SIG-M5 treated with dmso at 0.1 percent for 504 hours (cell line): ENCODE measurements around the gene SLIT3.

Source experiments
- DNase-seq: peaks from one replicate; lab custom pipeline; 2025; ENCODE audit not compliant: unreplicated experiment; lab: John Stamatoyannopoulos, UW

The SLIT3 gene

GRCh38 chr5:169049712-169050111, 251.2 kb downstream of the SLIT3 start:
- no peak for DNase-seq

DNA sequence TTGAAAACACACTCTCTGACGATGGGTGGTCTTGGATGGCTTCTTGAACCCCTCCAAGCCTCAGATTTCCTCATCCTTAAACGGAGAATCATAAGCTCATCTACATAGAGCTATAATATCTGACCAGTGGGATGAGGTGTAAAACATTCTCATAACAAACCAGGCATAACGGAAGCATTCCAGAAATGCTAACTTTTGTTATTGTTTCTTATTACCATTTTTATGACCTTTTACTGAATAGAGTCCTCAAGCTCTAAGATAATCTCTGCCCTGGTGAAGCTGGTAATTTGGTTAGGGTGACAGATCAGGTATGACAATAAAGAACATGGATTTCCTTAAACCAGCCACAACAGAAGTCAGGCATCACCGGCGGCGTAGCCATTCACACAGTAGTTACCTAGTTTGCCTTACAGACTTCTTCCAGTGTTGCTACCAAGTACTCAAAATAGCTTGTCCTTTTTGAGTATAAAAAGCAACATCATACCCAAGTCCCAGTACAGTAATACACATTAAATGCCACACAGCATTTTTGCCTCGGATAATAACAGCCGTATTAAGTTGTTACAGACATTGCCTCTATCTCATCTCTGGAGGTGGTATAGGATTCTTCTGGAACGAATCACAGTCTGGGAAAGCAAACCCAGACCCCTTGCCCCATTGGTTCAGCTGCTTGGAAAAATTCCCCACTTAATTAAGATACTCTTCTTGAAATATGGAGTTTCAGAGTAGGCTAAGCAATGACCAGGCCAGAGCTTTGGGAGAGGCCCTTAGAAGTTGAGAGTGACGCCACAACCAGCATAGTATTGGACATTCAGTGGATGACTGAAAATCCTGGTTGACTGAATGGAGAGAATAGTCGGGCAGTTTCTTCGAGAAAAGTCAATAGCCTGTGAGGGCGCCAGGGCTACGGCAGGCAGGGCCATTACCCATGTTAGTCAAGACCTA, 252.5 kb downstream of the SLIT3 start:
- DNase-seq = no peak

DNA sequence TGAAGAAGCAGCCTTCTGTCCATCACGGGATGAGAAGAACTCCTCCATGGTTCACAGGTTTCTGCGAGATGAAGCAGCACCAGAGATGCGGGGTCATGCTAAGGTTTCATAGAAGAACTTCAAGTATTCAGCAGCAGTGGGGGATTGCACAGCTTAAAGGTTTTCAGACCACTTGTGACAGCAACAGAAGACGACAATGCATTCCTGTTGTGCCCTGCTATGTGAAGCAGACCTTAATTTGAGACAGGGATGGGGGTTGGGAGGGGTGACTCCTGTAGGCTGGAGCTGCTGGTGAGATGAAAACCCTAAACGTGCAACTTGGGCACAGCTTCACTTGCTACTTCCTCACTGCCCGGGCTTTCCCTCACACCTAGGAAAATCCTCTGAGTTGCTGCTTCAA, 256.0 kb downstream of the SLIT3 start:
- DNase-seq = no peak

- no peak for DNase-seq
Measured at GRCh38 chr5:169041180-169041579, 259.8 kb downstream of the SLIT3 start.

- no peak for DNase-seq
Measured at GRCh38 chr5:169039592-169039991, 261.3 kb downstream of the SLIT3 start.

- DNase-seq = no peak
Measured at GRCh38 chr5:169037466-169037865, 263.5 kb downstream of the SLIT3 start.

DNA sequence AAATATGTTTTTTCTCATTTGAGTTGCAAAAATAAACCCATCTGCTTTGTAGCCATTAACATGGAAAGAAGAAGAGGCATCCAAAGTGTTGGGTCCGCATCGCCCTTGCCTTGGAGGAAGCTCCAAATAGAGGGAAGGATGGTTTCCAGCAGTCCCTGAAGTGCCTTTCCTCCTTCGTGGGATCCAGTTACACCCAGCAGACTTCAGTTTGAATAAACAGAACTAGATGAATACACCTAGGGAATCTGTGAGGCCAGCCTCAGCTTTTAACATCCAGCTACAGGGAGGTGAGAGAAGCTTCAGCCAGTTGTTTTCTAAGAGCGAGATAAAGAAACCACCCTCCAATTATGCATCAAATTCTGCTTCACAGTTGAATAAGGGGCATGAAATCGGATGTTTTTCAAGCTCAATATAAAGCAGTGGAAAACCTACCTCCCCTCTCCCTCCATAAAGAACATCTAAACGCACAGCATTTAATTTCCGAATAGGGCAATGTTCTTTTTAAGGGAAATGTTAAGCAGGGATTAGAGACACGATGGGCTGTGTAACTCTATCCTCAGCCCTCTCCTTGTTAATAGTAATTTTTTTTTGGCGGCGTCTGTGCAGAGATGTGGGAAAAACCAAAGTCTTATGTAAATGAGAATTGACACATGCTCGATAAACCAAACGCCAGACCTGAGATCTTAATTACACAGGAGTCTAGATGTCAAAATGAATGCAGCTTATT, 264.7 kb downstream of the SLIT3 start:
- no peak for DNase-seq

GRCh38 chr5:169029661-169030274, 271.2 kb downstream of the SLIT3 start:
- DNase-seq = no peak

- no peak for DNase-seq
Measured at GRCh38 chr5:169029037-169029436, 271.9 kb downstream of the SLIT3 start.

DNA sequence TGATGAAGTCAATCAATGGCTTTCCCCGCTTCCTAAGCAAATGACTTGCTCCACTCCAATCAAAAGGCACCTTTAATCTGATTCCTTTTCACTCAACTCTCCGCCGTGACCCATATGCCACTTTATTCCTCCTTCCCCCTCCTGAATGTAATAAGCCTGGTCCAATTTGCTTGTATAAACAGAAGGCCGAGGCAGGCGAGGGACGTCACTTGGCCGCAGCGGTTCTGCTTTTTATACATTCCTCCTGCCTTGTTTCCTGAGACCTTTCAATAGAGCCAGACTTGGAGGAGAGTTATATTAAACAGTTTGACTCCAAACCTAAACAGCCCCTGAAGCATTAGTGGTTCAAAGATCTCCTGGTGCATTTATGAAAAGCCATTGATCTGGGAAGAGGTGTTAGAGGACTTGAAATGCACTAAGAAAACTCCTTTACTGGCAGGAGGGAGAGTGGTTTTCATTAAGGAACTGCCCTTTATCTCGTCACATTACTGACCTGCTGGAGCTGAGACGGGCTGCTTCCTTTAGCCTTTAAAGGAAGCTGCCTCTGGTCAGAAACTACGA, 273.4 kb downstream of the SLIT3 start:
- no peak for DNase-seq

GRCh38 chr5:169025491-169025890, 275.4 kb downstream of the SLIT3 start:
- DNase-seq = no peak

DNA sequence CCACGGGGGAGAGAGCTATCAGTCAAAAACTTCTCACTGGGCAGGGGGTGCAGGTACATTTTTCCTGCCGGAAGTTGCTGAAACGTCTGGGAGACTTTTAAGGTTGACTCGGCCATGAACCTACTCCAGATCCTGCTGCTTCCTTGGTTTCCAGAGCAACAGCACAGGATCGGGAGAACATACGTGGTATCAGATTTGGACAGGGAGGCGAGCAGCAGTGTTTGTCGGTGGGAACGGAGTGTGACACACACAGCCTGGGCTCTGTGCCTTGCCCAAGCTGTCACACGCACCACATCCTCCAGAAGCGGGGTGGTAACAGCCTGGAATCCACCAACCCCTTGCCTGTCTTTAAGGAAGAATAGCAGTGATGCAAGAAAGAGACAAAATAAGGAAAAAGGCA, 276.5 kb downstream of the SLIT3 start:
- no peak for DNase-seq

DNA sequence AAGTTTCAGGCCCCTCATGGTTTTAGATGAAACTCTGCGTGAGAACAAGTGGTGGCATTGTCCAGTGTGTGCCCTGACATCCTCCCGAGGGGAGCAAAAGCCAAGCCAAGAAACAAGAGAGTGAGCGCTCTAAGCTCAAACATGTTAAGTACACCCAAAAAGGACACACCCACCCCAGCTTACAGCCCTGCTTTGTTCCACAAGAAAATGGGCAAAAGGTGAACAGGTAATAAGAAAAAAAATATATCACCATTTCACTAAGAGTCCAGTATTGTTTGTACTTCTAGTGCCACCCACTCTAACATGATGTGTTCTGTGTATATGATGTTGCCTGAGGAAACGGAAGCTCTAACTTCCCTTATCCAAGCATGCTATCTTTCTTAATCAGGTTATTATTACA, 278.2 kb downstream of the SLIT3 start:
- no peak for DNase-seq

DNA sequence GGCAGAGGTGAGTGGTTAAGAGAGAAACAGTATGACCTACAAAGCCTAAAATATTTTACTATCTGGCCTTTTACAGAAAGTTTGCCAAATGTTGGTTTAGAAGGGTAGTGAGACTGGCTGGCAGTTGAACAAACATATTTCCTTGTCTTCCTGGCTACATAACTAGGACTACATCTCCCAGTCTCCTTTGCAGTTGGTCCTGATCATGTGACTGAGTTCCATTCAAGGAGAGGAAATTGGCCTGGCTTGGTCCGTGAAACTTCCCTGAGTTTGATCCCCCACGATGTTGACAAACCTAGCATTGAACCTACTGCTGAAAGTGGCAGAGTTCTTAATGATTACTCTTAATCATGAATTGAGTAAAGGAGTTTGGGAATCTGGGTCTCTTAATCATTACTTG, 280.8 kb downstream of the SLIT3 start:
- peak; percentile 2 for DNase-seq

GRCh38 chr5:169018925-169019324, 282.0 kb downstream of the SLIT3 start:
- DNase-seq = no peak

DNA sequence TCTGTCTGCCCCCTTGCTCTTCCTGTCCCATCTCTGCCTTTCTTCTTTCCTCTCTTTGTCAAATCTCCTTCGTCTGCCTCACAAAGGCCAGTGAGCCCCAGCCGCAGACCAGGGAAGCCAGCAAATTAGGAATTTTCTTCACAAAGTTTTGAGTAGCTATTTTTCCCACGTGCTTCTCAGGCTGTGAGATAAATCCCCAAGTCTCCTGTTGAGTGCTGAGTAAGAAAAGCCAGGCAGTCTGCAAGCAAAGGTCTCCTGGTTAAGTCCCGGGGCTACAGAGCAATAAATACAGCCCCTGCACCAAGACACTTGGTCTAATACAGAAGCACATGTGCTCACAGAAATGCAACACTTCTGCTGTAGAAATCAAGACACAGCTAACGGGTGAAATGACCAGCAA, 284.9 kb downstream of the SLIT3 start:
- no peak for DNase-seq

GRCh38 chr5:169013846-169014245, 287.1 kb downstream of the SLIT3 start:
- peak; percentile 11 for DNase-seq

DNA sequence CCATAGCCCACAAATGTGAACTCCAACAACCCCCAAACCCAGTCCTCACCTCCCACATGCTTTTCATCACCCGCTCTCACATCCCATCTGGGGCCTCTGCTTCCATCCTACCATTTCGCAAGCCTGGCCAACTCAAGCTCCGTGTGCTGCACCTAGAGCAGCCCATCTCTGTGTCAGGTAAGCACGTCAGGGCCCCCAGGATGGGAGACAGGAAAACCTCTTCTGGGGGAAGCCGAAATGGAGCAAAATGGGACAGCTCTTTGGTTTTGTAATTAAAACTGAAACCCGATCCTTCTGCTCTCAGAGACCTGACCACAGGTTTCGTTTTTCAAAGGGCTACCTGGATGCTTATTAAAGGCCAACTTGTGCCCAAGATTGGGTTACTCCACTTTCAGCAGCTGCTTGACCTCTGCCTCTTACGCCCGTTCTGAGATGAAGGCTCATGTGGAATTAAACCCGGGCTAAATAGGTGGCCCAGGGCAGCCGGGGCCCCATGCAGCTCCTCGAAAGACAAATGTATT, 287.7 kb downstream of the SLIT3 start:
- DNase-seq = no peak

DNA sequence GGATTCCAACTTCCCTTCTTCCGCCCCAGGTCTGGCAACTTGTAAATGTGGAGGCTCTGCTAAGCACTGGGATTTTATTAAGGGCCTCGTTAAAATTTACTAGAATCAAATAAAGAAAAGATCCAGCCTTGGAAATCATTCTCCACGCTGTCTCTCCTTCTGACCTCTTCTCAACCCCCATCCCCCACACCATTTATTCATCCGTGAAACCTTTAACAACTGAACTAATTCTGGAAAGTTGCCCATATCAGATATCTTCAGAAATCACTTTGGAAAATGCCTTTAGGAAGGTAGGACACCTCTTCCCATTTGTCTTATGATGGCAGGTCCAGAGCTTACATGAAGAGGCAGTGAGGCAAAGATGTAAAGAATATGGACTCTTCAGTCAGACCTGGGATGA, 288.5 kb downstream of the SLIT3 start:
- DNase-seq = no peak

DNA sequence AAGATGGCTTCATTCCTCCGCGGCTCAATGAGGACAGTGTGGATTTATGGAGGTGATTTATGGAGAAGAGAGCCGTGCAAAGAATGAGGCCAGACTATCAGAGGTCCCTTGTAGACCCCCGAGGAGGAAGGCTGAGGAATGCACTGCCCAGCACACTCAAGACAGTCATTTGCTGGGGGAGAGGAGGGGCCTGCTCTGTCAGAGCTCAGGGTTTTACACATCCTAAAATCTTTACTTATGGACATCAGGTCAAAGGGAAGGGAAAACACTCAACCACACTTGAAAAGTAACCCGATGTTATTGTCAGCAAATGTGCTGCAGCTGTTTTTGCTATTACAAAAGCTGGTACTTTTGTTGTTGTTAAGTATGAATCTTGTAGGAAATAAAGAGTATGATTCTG, 289.5 kb downstream of the SLIT3 start:
- DNase-seq = no peak

DNA sequence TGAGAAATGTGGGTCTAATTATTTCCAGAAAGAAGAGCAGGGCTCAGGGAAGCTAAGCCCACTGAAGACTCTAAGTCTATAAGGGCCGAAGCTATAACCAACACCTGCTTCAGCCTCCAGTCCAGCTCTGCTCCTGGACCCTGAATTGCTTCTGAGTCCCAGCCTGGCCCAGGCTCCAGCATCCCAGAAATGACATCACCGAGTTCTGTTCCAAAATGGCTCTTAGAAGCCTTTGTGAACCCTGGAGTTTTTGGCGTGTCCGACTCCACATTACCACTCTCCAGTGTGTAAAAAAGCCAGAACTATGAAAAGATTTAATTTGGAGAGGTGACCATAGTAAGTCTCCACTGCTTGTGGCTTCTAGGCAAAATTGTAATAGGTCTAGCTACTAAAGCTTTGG, 289.9 kb downstream of the SLIT3 start:
- no peak for DNase-seq
